Type B pancreatic cell (in vitro differentiated cells): ENCODE data around the gene PRKAR2B. TPM values are rescaled to one million over a fixed set of nuclear protein-coding genes. Genes with fewer than 3 reads are reported as not detected.
"Not testable (repeated sequence)": the region's sequence is repeated elsewhere in the genome, so short reads cannot be mapped to it uniquely, and the experiment has no call there.

Source experiments
- DNase-seq: peaks from one replicate; pipeline ENCODE4 v3.0.0; 2021; ENCODE audit warnings: mixed read lengths; ENCODE audit not compliant: unreplicated experiment; ENCODE audit errors: extremely low spot score
- H3K27ac Mint-ChIP-seq: 2 replicates; pipeline ENCODE4 v1.8.0; 2021; ENCODE audit warnings: mild to moderate bottlenecking, mixed read lengths
- H3K27me3 Mint-ChIP-seq: 2 replicates; pipeline ENCODE4 v1.8.0; 2021; ENCODE audit warnings: mixed read lengths
- H3K36me3 Mint-ChIP-seq: 2 replicates; pipeline ENCODE4 v1.8.0; 2021; ENCODE audit warnings: mixed read lengths
- H3K4me1 Mint-ChIP-seq: one replicate; pipeline ENCODE4 v1.8.0; 2021; ENCODE audit warnings: mixed read lengths; ENCODE audit not compliant: unreplicated experiment
- H3K4me3 Mint-ChIP-seq: 2 replicates; pipeline ENCODE4 v1.8.0; 2021; ENCODE audit warnings: mild to moderate bottlenecking, mixed read lengths
- H3K9me3 Mint-ChIP-seq: 2 replicates; pipeline ENCODE4 v1.8.0; 2021; ENCODE audit warnings: mixed read lengths
- total RNA-seq: library from RNA; stranded (reverse); gene quantifications from 2 replicates; pipeline ENCODE4 v1.2.1, GENCODE V29; 2021; ENCODE audit warnings: low replicate concordance
- TF ChIP-seq, protein P1 (sequence below): fragments of 200-600 bp; sonication (generic); conservative IDR thresholded peaks from 2 replicates; pipeline ENCODE4 v1.5.0; 2021; ENCODE audit warnings: antibody characterized with exemption, mild to moderate bottlenecking

PRKAR2B gene
- total RNA-seq, 1 donor from 2014 or later = 7.2 TPM

DNA sequence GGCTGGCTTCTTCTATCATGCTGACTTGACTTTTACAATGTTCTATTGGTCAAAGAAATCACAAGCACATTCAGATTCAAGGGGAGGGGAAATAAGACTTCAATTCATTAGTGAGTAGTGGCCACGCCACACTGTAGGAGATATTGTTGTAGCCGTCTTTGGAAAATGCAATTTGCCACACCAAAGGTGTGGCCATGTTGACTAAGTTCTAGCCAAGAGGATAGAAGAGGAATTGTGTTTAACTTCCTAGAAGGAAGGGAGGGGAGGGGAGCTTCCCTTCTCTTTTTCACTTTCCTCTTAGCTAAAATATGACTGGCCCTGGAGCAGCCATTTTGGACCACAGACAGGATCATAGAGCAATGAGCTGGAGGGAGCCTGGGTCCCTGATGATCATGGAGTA, 3.4 kb upstream of the PRKAR2B start:
- Mint-ChIP-seq H3K4me3 (no peak overlapping the region), H3K36me3 (no peaks in the 10 kb centered on the region), H3K4me1 (peaks cover 9% of the 10 kb centered on the region), H3K27ac (no peak overlapping the region), H3K9me3 (peaks cover 7% of the 10 kb centered on the region), H3K27me3 (peaks cover 3% of the 10 kb centered on the region)
- DNase-seq = no peak
- TF ChIP-seq, protein P1, sequence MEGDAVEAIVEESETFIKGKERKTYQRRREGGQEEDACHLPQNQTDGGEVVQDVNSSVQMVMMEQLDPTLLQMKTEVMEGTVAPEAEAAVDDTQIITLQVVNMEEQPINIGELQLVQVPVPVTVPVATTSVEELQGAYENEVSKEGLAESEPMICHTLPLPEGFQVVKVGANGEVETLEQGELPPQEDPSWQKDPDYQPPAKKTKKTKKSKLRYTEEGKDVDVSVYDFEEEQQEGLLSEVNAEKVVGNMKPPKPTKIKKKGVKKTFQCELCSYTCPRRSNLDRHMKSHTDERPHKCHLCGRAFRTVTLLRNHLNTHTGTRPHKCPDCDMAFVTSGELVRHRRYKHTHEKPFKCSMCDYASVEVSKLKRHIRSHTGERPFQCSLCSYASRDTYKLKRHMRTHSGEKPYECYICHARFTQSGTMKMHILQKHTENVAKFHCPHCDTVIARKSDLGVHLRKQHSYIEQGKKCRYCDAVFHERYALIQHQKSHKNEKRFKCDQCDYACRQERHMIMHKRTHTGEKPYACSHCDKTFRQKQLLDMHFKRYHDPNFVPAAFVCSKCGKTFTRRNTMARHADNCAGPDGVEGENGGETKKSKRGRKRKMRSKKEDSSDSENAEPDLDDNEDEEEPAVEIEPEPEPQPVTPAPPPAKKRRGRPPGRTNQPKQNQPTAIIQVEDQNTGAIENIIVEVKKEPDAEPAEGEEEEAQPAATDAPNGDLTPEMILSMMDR = no peak

DNA sequence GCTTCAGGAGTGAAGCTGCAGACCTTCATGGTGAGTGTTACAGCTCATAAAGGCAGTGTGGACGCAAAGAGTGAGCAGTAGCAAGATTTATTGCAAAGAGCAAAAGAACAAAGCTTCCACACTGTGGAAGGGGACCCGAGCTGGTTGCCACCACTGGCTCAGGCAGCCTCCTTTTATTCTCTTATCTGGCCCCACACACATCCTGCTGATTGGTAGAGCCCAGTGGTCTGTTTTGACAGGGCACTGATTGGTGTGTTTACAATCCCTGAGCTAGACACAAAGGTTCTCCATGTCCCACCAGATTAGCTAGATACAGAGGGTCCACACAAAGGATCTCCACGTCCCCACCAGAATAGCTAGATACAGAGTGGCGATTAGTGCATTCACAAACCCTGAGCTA, 2.7 kb upstream of the PRKAR2B start:
- H3K4me1 Mint-ChIP-seq = peaks cover 10% of the 10 kb centered on the region
- not testable (repeated sequence) for H3K9me3 Mint-ChIP-seq, H3K27me3 Mint-ChIP-seq, H3K36me3 Mint-ChIP-seq, H3K27ac Mint-ChIP-seq, DNase-seq, H3K4me3 Mint-ChIP-seq

DNA sequence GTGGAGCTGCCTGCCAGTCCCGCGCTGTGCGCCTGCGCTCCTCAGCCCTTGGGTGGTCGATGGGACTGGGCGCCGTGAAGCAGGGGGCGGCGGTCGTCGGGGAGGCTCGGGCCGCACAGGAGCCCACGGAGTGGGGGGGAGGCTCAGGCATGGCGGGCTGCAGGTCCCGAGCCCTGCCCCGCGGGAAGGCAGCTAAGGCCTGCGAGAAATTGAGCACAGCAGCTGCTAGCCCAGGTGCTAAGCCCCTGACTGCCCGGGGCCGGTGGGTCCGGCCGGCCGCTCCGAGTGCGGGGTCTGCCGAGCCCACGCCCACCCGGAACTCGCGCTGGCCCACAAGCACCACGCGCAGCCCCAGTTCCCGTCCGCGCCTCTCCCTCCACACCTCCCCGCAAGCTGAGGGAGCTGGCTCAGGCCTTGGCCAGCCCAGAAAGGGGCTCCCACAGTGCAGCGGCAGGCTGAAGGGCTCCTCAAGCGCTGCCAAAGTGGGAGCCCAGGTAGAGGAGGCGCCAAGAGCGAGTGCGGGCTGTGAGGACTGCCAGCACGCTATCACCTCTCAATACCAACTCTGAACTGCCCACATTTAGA, 2.1 kb upstream of the PRKAR2B start:
- not testable (repeated sequence) for DNase-seq, H3K27ac Mint-ChIP-seq, H3K27me3 Mint-ChIP-seq, H3K4me3 Mint-ChIP-seq, H3K36me3 Mint-ChIP-seq, H3K9me3 Mint-ChIP-seq
- H3K4me1 Mint-ChIP-seq = peaks cover 16% of the 10 kb centered on the region

DNA sequence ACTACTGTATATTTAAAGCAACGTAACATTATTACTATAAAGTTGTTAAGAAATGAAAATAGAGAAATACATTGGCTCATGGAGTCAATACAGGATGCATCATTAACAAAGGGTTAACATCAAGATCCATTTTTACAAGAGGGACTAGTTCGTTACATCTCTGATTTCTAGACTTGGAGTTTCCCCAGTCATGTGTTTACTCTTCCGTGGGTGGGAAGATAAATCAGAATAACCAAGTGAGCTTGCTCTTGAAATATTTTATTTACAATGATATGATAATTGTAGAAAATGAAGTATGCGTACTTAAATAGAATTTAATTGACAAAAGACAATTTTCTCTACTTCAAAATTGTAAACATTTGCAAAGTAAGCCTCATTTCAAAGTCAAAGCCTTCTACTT, 1.0 kb upstream of the PRKAR2B start:
- no peak overlapping the region for H3K27ac Mint-ChIP-seq
- peaks cover 16% of the 10 kb centered on the region for H3K4me1 Mint-ChIP-seq
- H3K27me3 Mint-ChIP-seq = peaks cover 9% of the 10 kb centered on the region
- no peak overlapping the region for H3K4me3 Mint-ChIP-seq
- no peak for DNase-seq
- no peaks in the 10 kb centered on the region for H3K9me3 Mint-ChIP-seq
- H3K36me3 Mint-ChIP-seq = no peaks in the 10 kb centered on the region
- TF ChIP-seq, protein P1 = no peak

DNA sequence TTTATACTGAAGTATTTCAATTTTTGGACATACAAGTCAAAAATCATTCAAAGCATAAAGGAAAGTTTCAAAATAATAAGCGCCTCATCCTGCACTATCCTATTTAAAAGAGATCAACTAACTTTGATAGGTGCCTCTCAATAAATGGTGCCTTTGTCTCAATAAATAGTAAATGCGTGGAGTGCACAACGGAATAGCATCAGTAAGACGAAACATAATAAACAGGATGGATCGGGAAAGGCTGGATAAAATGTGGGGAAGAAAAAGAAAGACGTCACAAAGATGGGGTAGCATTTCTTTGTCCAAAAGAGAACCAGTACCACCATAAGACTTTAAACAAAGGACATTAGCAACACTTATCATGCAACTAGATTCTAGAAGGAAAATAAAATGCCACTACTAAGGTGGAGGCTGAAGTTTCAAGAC, 571 bp upstream of the PRKAR2B start:
- Mint-ChIP-seq H3K36me3 (no peaks in the 10 kb centered on the region), H3K27ac (no peak overlapping the region), H3K9me3 (no peaks in the 10 kb centered on the region), H3K27me3 (peaks cover 9% of the 10 kb centered on the region), H3K4me1 (peaks cover 16% of the 10 kb centered on the region), H3K4me3 (peak overlapping the region; percentile 82)
- TF ChIP-seq, protein P1 = no peak
- DNase-seq = no peak

DNA sequence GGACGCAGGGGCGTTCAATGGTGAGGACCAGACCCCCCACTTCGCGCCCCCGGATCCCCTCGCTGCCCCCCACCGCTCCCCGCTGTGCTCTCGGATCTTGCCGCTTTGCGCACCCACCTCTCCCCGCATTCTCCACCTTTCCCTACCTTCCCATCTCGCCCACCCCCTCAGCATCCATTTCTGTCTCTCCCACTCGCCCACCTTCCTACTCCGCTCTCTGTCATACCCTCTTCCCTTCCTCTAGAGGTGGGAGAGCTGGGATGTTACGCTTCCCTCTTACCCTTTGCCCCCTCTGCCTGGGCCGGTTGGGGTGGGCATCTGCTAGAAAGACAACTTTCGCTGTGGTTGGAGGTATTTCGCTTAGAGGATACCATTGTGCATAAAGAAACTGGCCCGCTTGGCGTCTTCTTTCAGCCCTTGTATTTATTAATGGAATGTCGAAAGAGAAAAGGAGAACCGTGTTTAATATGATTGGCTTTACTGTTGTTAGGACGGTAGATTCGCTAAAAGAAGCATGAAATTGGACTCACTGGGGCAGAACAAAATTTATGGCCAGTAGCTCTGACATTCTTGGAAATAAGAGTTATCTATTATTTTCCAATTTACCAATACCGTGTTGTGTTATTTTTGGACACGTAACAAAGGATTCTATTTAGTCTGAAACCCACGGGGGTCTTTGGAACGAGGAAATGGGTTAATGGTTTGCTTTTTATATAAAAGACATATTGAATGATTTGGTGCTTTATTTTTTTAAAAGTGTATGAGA, 873 bp downstream of the PRKAR2B start:
- Mint-ChIP-seq H3K27me3 (peaks cover 9% of the 10 kb centered on the region), H3K9me3 (no peaks in the 10 kb centered on the region), H3K4me3 (peak overlapping the region; percentile 94), H3K27ac (peak overlapping the region; percentile 60), H3K4me1 (peaks cover 16% of the 10 kb centered on the region), H3K36me3 (peaks cover 3% of the 10 kb centered on the region)
- TF ChIP-seq, protein P1 = no peak
- DNase-seq = no peak
